NCI-H510A (cell line): ENCODE results near the gene FGD3.

Experiments used
- DNase-seq: peaks from one replicate; lab custom pipeline; 2025; lab: John Stamatoyannopoulos, UW

Gene FGD3

DNA sequence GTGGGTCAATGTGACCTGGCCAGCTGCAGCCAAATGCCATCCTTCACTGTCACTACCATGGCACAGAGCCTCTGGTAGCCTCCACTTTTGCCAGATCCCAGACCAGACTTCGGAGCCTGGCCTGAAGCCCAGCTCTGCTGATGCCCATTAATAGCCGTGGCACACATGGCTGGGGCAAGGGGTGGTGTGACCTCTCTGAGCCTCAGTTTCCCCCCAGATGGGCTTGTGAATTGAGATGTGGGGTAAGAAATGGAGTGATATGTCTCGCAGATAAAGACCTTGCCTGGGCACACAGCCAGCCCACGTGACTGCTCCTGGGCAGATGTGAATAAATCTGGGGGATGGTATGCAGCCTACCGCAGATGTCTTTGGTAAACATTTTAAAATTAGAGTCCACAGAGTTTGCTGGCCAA, 125.1 kb downstream of the FGD3 start:
- no peak for DNase-seq

DNA sequence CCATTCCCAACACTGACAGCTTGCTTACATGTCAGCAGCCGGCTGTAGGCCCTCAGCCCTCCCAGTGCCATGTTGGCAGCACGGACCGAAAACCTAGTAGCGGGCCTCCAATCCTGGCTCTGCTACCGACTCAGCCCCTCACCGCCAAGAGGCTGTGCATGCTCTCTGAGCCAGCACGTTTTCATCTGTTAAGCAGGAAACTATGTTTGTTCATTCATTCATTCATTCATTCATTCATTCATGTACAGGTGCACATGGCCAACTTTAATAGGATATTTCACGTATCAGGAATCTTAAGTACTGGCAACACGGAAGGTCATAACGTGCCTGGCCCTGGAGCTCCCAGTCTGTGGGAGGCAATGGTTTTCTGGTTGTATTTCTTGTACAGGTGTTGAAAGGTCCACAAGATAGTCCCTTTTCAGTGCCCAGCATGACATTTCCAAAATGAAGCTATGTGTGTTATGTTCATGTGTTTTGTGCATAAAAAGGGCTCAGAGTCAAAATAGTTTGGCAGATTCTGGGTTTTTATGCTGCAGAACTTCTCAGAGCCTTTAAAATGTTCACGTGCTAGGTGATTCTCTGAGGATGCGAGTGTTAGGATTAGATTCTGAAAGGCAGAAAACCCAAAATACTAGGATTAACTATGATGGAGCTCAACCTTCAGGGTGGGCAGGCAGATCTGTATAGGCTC, 128.9 kb downstream of the FGD3 start:
- DNase-seq, result no peak

DNA sequence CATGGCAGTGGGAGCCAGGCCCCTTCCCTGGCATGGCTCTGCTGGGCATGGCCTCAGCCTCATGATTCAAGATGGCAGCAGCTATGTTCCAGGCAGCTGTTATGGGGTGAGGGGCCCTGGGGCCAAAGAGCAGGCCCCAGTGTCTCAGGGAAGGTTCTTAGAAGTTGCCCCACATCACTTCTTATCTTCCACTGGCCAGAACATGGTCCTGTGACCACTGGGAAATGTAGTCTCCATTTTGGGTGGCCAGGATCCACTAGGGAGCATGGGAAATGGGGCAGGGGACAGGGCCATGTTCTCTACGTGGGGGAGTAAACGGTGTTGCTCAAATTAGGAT, 129.4 kb downstream of the FGD3 start:
- no peak for DNase-seq

DNA sequence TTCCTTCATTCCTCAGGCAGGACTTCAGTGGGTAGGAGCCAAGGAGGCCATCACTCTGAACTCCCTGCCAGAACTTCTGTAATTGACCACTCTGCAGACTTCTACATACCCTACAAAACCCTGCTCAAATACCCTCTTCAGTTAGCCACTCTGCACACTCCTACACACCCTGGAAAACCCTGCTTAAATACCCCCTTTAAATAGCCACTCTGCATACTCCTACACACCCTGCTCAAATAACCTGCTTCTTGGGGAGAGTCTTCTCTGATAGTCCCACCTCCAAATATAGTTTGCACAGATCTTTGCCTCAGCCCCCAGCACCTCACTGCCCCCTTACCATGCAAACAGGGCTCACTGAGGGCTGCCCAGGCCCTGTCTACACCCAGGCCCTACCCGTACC, 130.0 kb downstream of the FGD3 start:
- no peak for DNase-seq

DNA sequence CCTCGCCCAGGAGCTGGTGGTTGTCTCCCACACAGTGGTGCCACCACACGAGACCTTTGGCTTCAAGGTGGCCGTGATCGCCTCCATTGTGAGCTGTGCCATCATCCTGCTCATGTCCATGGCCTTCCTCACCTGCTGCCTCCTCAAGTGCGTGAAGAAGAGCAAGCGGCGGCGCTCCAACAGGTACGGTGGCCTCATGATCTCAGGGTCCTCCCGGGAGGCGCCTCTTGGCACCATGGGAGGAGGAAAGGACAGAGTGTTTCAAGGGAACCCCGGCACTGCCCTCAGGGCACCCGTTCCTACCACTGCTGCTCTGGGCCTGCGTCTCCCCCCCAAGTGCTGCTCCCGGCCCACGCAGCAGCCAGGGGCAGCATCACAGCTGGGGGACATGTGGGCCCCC, 130.5 kb downstream of the FGD3 start:
- DNase-seq, result no peak

DNA sequence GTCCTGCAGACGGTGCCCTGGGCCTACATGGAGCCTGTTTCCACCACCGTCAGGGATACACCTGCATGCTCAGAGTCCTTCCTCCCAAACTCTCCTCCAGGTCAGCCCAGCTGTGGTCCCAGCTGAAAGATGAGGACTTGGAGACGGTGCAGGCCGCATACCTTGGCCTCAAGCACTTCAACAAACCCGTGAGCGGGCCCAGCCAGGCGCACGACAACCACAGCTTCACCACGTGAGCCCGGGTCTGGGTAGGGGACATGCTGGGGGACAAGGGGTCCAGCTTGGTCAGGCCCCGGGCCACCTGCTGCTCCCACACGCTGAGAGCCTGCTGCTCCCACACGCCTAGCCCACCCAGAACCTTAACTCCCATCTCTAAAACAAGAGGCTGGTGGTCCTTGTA, 132.0 kb downstream of the FGD3 start:
- no peak for DNase-seq

DNA sequence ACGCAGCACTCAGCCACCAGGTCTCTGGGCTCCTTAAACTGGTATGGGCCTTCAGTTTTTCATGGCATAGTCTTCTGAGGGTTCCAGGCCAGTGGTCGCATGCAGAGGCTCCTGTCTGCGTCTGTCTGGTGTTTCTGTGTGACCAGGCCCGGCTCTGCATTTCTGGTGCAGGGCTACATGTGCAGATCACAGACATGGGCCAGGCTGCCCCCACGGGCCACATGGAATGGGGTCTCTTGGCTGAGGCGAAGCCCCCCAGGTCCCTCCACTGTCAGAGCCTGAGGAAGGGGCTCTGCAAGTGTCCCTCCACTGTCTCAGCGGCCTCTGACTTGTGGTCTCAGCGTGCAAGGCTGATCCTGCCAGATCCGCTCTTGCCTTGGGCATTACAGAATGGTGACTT, 133.1 kb downstream of the FGD3 start:
- no peak for DNase-seq

DNA sequence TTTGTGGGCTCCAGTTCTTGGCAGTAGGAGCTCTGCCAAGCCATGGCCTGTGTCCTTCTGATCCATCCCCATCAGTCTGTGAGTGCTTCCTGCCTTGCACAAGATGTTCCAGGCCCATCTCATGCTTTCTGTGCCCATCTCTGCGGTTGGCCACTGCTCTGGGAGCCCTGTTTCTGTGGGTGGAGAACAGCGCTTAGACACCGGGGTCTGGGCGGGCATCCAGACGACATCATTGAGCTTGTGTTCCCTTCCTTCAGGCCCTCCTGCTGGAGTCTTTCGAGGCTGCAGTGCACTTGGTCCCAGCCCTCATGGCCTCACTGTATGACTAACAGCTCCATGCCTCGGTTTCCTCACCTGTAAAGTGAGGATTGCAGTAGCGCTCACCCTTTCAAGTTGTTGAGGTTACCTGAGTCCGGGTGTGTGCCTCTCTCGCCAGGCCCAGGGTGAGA, 133.8 kb downstream of the FGD3 start:
- no peak for DNase-seq

DNA sequence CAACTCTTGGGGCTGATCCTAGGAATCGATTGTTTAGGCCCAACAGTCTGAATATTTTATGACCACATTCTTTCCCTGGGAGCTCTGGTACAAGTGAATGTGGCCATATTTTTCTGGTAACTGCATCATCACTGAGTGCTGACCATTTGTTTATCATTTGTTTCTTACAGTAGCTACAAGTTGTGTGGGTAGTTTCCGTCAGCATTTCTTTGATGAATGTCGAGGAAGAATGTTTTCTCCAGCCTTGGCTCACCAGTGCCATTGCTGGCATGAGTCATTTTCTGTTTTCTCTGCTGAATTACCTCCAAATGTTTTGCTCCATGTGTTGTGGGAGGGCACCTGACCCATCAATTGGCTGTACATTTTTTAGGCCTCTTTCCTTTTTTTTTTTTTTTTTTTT, 134.6 kb downstream of the FGD3 start:
- no peak for DNase-seq

DNA sequence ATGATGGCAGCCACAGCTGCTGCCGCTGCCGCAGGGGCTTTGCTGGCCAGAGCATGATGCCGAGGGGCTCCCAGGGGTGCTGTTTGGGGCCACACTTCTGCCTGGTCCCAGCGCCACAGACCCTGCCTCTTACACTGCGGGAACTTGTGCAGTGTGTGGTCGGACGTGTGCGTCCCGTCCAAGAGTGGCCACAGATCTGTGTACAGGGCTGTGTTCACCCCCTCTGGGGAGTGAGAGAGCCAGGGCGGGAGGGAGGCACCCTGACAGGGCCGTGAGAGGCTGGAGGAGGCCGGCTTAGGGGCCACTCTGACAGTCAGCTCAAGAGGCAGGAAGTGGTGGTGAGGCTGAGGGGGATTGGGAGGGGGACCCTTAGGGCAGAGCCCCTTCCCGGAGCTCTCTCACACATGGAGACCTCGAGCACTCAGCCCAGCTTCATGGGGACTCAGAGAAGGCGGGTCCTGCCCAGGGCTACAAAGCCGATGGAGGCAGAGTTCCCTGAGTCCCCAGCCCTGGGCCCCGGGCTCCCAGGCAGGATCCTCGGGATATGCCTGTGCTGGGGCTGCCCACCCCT, 135.6 kb downstream of the FGD3 start:
- no peak for DNase-seq

DNA sequence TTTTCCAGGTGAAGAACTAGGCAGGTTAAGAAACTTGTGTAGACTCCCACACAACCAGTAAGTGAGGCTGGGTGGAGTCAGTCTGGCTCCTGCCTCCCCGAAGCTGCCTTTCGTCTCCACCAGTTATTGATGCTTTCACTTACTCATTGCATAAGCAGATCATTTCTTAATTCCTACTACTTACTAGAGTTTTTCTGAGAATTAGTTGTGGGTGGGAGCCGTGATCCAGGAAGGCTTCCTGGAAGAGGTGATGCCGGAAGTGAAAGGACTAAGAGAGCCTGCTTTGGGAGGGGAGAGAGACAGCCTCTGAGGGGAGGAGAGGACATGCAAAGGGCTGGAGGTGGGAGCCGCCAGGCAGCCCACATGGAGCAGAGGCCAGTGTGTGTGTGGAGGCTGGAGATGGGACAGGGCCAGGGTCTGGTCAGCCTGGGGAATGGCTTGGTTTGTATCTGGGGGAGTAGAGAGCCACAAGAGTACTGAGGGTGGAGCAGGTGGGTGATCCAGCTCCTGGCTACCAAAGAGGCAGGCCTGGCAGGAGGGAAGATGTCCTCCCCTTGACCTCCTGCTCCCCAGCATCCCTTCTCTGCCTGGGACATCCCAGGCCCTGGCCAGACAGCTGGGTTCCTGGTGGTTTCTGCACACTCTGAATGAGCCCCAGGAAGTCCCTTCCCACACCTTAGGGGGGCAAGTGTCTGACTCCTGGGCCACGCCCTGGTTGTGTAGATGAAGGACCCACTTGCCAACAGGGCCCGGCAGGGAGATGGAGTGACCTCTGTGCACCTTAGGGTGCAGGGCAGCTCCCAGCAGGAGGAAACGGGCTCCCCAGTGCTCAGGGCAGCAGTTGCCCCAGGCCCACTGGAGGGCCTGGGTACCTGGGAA, 136.5 kb downstream of the FGD3 start:
- no peak for DNase-seq

DNA sequence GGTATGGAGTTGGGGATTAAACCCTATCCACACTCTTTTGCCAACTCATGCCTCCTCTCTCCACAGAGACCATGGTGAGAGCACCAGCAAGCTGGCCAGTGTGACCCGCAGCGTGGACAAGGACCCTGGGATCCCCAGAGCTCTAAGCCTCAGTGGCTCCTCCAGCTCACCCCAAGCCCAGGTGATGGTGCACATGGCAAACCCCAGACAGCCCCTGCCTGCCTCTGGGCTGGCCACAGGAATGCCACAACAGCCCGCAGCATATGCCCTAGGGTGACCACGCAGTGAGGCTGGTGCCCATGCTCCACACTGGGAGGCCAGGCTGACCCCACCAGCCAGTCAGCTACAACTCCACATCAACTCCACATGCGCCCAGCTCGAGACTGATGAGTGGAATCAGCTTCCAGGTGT, 137.2 kb downstream of the FGD3 start:
- DNase-seq, result no peak

DNA sequence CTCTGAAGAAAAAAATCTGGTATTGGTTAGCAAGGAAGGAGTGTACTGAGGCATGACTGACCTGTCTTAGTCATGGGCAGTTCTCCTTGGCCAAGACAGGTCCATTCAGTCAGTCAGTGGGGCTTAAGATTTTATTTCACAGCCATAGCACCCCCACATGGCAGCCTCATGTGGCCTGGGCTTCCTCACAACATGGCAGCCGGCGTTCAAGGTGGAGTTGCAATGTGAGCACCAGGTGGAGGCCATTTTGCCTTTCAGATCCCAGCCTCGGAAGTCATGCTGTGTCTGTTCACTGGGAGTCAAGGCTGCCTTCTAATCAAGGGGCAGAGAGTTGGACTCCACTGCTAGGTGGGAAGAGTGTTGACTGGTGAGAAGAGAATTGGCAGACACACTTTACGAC, 138.4 kb downstream of the FGD3 start:
- no peak for DNase-seq
